ENCODE data around the gene PRKAR1B. TPM values are rescaled to one million over a fixed set of nuclear protein-coding genes. Genes with fewer than 3 reads are reported as not detected.

The PRKAR1B gene
- total RNA-seq, 1 experiment from 2014 or later = 43.3 TPM

- H2AK5ac ChIP-seq (ENCODE audit: insufficient read length, low read length) = no peak overlapping the region
- DNase-seq = no peak
- H3K23me2 ChIP-seq (ENCODE audit: insufficient read length, low read depth, low read length, poor library complexity, severe bottlenecking) = no peaks in the 10 kb centered on the region
- no peak for TF ChIP-seq CTCF (conservative IDR thresholded peaks at IDR 0.05)
- no peak overlapping the region for H2BK5ac ChIP-seq (ENCODE audit: insufficient read length, low read length)
- no peak overlapping the region for H2BK20ac ChIP-seq (ENCODE audit: low read depth, low read length, poor library complexity, severe bottlenecking)
- Mint-ChIP-seq H3K9me3 (no peaks in the 10 kb centered on the region), H3K4me1 (peaks cover 19 to 25% of the 10 kb centered on the region in 2 experiments), H3K27me3 (ENCODE audit: low read depth) (peaks cover 8% of the 10 kb centered on the region), H3K27ac (no peak overlapping the region), H3K4me3 (no peak overlapping the region), H3K36me3 (ENCODE audit: insufficient read depth in 1 of 3, low read depth in 3 of 3) (peaks cover 8 to 18% (median 16%) of the 10 kb centered on the region in 3 experiments)
- no peak overlapping the region for H3K4me2 ChIP-seq (ENCODE audit: insufficient read depth, insufficient read length, low read length)
- H3K9ac ChIP-seq (ENCODE audit: extremely low read depth, insufficient read length, low read length) = no peak overlapping the region
- H3K56ac ChIP-seq (ENCODE audit: insufficient read length, low read depth, low read length) = no peak overlapping the region
- no peak overlapping the region for H3K4ac ChIP-seq (ENCODE audit: low read depth, low read length)
- H2BK120ac ChIP-seq (ENCODE audit: low read depth, low read length, poor library complexity, severe bottlenecking) = no peak overlapping the region
- WGBS (ENCODE audit: extremely low coverage, insufficient read length, low lambda C conversion rate) = no CpG with 5 or more reads among the region's 17 CpGs
- H2BK15ac ChIP-seq (ENCODE audit: low read depth, low read length) = no peak overlapping the region
- peaks cover 5% of the 10 kb centered on the region for H3K79me1 ChIP-seq (ENCODE audit: insufficient read depth, low read depth, low read length, poor library complexity, severe bottlenecking)
- no peak overlapping the region for H4K91ac ChIP-seq (ENCODE audit: insufficient read length, low read depth, low read length)
- H3K79me2 ChIP-seq (ENCODE audit: insufficient read depth, low read length) = peaks cover 4% of the 10 kb centered on the region; the same call in 1 of the 2 replicates
- H2AFZ ChIP-seq (ENCODE audit: low read length) = no peak overlapping the region
- no peak overlapping the region for H3K23ac ChIP-seq (ENCODE audit: insufficient read length, low read depth, low read length)
- H3K9me3 ChIP-seq (ENCODE audit: control insufficient read depth, low read depth, low read length) = no peaks in the 10 kb centered on the region
- H4K8ac ChIP-seq (replicated peaks; ENCODE audit: insufficient read length, low read depth, low read length) = no peak overlapping the region
- H2BK12ac ChIP-seq (ENCODE audit: insufficient read length, low read depth, low read length) = no peak overlapping the region
- H3K4me1 ChIP-seq (ENCODE audit: insufficient read depth, low read length) = peaks cover 6% of the 10 kb centered on the region; the same call in 1 of the 2 replicates
- no peak overlapping the region for H3K27ac ChIP-seq (ENCODE audit: insufficient read length, low read depth, low read length)
- no peak overlapping the region for H3K18ac ChIP-seq (ENCODE audit: insufficient read length, low read depth, low read length)
- no peak overlapping the region for H3K14ac ChIP-seq (ENCODE audit: insufficient read depth, low read length)
- H4K5ac ChIP-seq (ENCODE audit: insufficient read length, low read depth, low read length) = no peak overlapping the region
- H3K27me3 ChIP-seq (ENCODE audit: insufficient read depth, low read length) = no peaks in the 10 kb centered on the region
- no peak overlapping the region for H3T11ph ChIP-seq (ENCODE audit: low read length)
- no peaks in the 10 kb centered on the region for H4K20me1 ChIP-seq (ENCODE audit: control insufficient read depth, insufficient read depth, insufficient read length)
Measured at GRCh38 chr7:510131-510481, 217.0 kb downstream of the PRKAR1B start.
